Keratinocyte (primary cell): ENCODE measurements around the gene KIF2C. TPM values are rescaled to one million over a fixed set of nuclear protein-coding genes. Genes with fewer than 3 reads are reported as not detected.
A peak's percentile ranks its signal among the peaks of the same experiment; 100 is the strongest.

ENCODE experiments used
- DNase-seq: peaks from one replicate; pipeline ENCODE4 v3.0.0-alpha.2; 2011; ENCODE audit warnings: low read depth, missing footprints, low spot score
- FAIRE-seq: peaks from 2 replicates; lab custom pipeline; 2011; peaks lifted over from hg19 to GRCh38; lab: Jason Lieb, UNC
- H2AFZ ChIP-seq: 2 replicates; pipeline ENCODE4 v1.6.0; 2012; ENCODE audit warnings: low read length, control low read depth, inconsistent platforms; ENCODE audit not compliant: control insufficient read depth
- H3K27ac ChIP-seq: 2 replicates; pipeline ENCODE4 v1.5.1; 2011; ENCODE audit warnings: low read length; ENCODE audit not compliant: control insufficient read depth, insufficient read depth
- H3K27me3 ChIP-seq: 3 replicates; pipeline ENCODE4 v1.6.0; 2011; ENCODE audit warnings: low read length; ENCODE audit not compliant: control insufficient read depth, insufficient read depth; ENCODE audit errors: extremely low read depth
- H3K36me3 ChIP-seq, 2 experiments: 2 replicates in 1 of 2; 3 replicates in 1 of 2; pipeline ENCODE4 v1.5.1; 2011; ENCODE audit warnings: low read length in 2 of 2, mild to moderate bottlenecking in 1 of 2; ENCODE audit not compliant: control insufficient read depth in 2 of 2, insufficient read depth in 2 of 2; ENCODE audit errors: extremely low read depth in 1 of 2
- H3K4me1 ChIP-seq: 3 replicates; pipeline ENCODE4 v1.5.1; 2011; ENCODE audit warnings: low read length; ENCODE audit not compliant: control insufficient read depth, insufficient read depth; ENCODE audit errors: extremely low read depth
- H3K4me2 ChIP-seq: 3 replicates; pipeline ENCODE4 v1.6.0; 2011; ENCODE audit warnings: low read depth, low read length; ENCODE audit not compliant: control insufficient read depth, insufficient read depth; ENCODE audit errors: extremely low read depth
- H3K4me3 ChIP-seq, 3 experiments: fragments of 200-600 bp in 1 of 3; sonication (generic) in 1 of 3; 2 replicates in 2 of 3; 3 replicates in 1 of 3; pipeline ENCODE4 v1.5.1; 2011 to 2016; ENCODE audit warnings: low read length in 3 of 3, mild to moderate bottlenecking in 3 of 3, control low read depth in 2 of 3, inconsistent platforms in 1 of 3, low read depth in 1 of 3, mixed read lengths in 1 of 3, mixed run types in 1 of 3, moderate library complexity in 1 of 3; ENCODE audit not compliant: control insufficient read depth in 2 of 3, insufficient read depth in 2 of 3; ENCODE audit errors: extremely low read depth in 1 of 3
- H3K79me2 ChIP-seq: 2 replicates; pipeline ENCODE4 v1.6.0; 2012; ENCODE audit warnings: low read length; ENCODE audit not compliant: control insufficient read depth, insufficient read depth
- H3K9ac ChIP-seq: 3 replicates; pipeline ENCODE4 v1.6.0; 2011; ENCODE audit warnings: low read length; ENCODE audit not compliant: control insufficient read depth, insufficient read depth; ENCODE audit errors: extremely low read depth
- H3K9me1 ChIP-seq: 3 replicates; pipeline ENCODE4 v1.6.0; 2011; ENCODE audit warnings: low read length; ENCODE audit not compliant: control insufficient read depth, insufficient read depth; ENCODE audit errors: extremely low read depth
- H3K9me3 ChIP-seq: 2 replicates; pipeline ENCODE4 v1.5.1; 2012; ENCODE audit warnings: low read depth, low read length; ENCODE audit not compliant: control insufficient read depth
- H4K20me1 ChIP-seq: 3 replicates; pipeline ENCODE4 v1.6.0; 2011; ENCODE audit warnings: low read length; ENCODE audit not compliant: control insufficient read depth, insufficient read depth; ENCODE audit errors: extremely low read depth
- EZH2 ChIP-seq: IDR thresholded peaks from one replicate; pipeline ENCODE4 v1.6.1; 2012; ENCODE audit warnings: inconsistent platforms, mild to moderate bottlenecking, low read length, moderate library complexity
- dilution Hi-C: fragments of 300-500 bp; cut with MboI; formaldehyde crosslinking; loops from one replicate; pipeline ENCODE4 v1.7.0; 2020; ENCODE audit warnings: low sequenced_read_pairs; ENCODE audit not compliant: extremely low pct_ligation_motif_present
- polyA plus RNA-seq, 5 experiments: library from polyadenylated mRNA; depleted of rRNA in 3 of 5; stranded (reverse) in 3 of 5; stranded (forward) in 1 of 5; unstranded in 1 of 5; fragments of >200 nt; gene quantifications; 1 replicate in 1 of 5; 2 replicates in 3 of 5; 3 replicates in 1 of 5; pipeline versions ENCODE4 v1.2.1 to v1.2.3, GENCODE V29; 2011 to 2012; ENCODE audit warnings: missing spikeins in 2 of 5, low read depth in 1 of 5, low replicate concordance in 1 of 5
- TF ChIP-seq, protein P1 (sequence below), 3 experiments: IDR thresholded peaks in 1 of 3; conservative IDR thresholded peaks in 1 of 3; optimal IDR thresholded peaks in 1 of 3; 2 replicates in 2 of 3; 3 replicates in 1 of 3; pipeline versions ENCODE3 to v1.5.1; 2011; ENCODE audit warnings: low read length in 3 of 3, mild to moderate bottlenecking in 3 of 3, moderate library complexity in 2 of 3, control low read depth in 1 of 3, inconsistent platforms in 1 of 3; ENCODE audit not compliant: insufficient read depth in 2 of 3; ENCODE audit errors: extremely low read depth in 1 of 3

Gene KIF2C
- polyA plus RNA-seq, 1 donor (not counting 4 experiments of a cell fraction or from before 2014, with no cell fraction given) = 16.3 TPM

DNA sequence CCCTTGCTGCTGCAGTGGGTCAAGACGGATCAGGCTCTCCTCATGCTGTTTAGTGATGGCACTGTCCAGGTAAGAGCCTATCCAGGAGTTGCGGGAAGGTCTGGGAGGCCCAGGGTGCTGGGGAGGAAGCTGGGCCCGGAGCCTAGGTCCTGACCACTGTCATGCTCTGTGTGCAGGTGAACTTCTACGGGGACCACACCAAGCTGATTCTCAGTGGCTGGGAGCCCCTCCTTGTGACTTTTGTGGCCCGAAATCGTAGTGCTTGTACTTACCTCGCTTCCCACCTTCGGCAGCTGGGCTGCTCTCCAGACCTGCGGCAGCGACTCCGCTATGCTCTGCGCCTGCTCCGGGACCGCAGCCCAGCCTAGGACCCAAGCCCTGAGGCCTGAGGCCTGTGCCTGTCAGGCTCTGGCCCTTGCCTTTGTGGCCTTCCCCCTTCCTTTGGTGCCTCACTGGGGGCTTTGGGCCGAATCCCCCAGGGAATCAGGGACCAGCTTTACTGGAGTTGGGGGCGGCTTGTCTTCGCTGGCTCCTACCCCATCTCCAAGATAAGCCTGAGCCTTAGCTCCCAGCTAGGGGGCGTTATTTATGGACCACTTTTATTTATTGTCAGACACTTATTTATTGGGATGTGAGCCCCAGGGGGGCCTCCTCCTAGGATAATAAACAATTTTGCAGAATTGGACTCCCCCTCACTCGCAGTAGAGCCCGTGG is 65.8 kb downstream of the KIF2C start:
- H2AFZ ChIP-seq = no peak overlapping the region
- H3K4me2 ChIP-seq = no peak overlapping the region
- peaks cover 33 to 61% of the 10 kb centered on the region in 2 experiments for H3K36me3 ChIP-seq
- H4K20me1 ChIP-seq = peaks cover 6% of the 10 kb centered on the region
- no peaks in the 10 kb centered on the region for H3K27me3 ChIP-seq
- H3K9ac ChIP-seq = no peak overlapping the region
- dilution Hi-C loops = no loop called here
- no peaks in the 10 kb centered on the region for H3K9me3 ChIP-seq
- H3K4me1 ChIP-seq = peaks cover 68% of the 10 kb centered on the region
- H3K9me1 ChIP-seq = no peaks in the 10 kb centered on the region
- TF ChIP-seq EZH2 = no peak
- TF ChIP-seq, protein P1, sequence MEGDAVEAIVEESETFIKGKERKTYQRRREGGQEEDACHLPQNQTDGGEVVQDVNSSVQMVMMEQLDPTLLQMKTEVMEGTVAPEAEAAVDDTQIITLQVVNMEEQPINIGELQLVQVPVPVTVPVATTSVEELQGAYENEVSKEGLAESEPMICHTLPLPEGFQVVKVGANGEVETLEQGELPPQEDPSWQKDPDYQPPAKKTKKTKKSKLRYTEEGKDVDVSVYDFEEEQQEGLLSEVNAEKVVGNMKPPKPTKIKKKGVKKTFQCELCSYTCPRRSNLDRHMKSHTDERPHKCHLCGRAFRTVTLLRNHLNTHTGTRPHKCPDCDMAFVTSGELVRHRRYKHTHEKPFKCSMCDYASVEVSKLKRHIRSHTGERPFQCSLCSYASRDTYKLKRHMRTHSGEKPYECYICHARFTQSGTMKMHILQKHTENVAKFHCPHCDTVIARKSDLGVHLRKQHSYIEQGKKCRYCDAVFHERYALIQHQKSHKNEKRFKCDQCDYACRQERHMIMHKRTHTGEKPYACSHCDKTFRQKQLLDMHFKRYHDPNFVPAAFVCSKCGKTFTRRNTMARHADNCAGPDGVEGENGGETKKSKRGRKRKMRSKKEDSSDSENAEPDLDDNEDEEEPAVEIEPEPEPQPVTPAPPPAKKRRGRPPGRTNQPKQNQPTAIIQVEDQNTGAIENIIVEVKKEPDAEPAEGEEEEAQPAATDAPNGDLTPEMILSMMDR (optimal IDR thresholded peaks at IDR 0.05 in 1 of 3, IDR thresholded peaks at IDR 0.05 in 1 of 3, conservative IDR thresholded peaks at IDR 0.05 in 1 of 3; ENCODE audit: extremely low read depth in 1 of 3, insufficient read depth in 2 of 3, low read length in 3 of 3) = no peak
- peaks cover 38% of the 10 kb centered on the region for H3K79me2 ChIP-seq
- H3K4me3 ChIP-seq = no peak overlapping the region
- DNase-seq (no peak), FAIRE-seq (no peak)
- no peak overlapping the region for H3K27ac ChIP-seq

DNA sequence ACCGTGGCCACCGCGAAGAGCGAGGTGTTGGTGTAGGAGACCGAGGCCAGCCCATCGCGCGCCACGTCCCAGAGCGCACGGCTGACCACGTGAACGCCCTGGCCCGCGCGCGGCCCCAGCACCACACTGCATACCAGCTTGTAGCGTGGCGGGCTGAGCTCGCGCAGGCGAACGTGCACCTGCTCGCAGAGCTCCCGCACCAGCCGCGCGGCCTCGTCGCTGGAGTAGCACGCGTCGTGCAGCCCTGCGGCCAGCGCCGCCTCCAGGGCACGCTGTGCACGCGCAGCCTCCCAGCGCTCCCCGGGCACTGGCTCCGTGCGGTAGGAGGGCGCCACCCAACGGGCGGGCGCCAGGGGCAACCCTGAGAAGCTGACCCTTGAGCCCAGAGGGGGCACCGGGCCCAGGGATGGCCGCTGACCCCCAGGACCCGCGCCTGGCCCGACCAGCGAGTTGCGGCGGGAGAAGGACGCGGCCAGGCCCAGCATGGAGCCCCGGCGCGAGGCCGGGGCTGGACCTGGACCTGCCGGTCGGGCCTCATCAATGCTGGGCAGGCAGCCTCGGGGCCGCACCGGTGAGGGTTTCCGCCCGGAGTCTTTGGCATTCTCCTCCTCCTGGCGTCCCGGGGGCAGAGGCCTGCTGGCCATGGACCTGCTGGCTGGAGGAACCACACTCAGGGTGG is 66.5 kb downstream of the KIF2C start:
- FAIRE-seq = no peak
- peaks cover 33 to 63% of the 10 kb centered on the region in 2 experiments for H3K36me3 ChIP-seq
- dilution Hi-C loops = no loop called here
- H3K27me3 ChIP-seq = no peaks in the 10 kb centered on the region
- no peak overlapping the region for H2AFZ ChIP-seq
- peaks cover 33% of the 10 kb centered on the region for H3K79me2 ChIP-seq
- TF ChIP-seq, protein P1 (optimal IDR thresholded peaks at IDR 0.05 in 1 of 3, IDR thresholded peaks at IDR 0.05 in 1 of 3, conservative IDR thresholded peaks at IDR 0.05 in 1 of 3; ENCODE audit: extremely low read depth in 1 of 3, insufficient read depth in 2 of 3, low read length in 3 of 3) = no peak
- no peak for TF ChIP-seq EZH2
- peak overlapping the region; percentile 78 for H3K9ac ChIP-seq
- no peak overlapping the region for H3K4me3 ChIP-seq
- H3K4me1 ChIP-seq = peaks cover 68% of the 10 kb centered on the region
- no peak for DNase-seq
- no peaks in the 10 kb centered on the region for H3K9me1 ChIP-seq
- no peaks in the 10 kb centered on the region for H3K9me3 ChIP-seq
- peak overlapping the region; percentile 95 for H3K27ac ChIP-seq
- peaks cover 6% of the 10 kb centered on the region for H4K20me1 ChIP-seq
- peak overlapping the region; percentile 81 for H3K4me2 ChIP-seq
